Ishikawa (cell line): ENCODE measurements around the gene NDUFA11.

ENCODE experiments used
- FOXM1 ChIP-seq: IDR thresholded peaks from 2 replicates; pipeline ENCODE4 v1.6.1; 2012; ENCODE audit warnings: low read depth, borderline replicate concordance
- RAD21 ChIP-seq: IDR thresholded peaks from 2 replicates; pipeline ENCODE4 v1.6.1; 2012; ENCODE audit warnings: low read depth
- TEAD4 ChIP-seq: IDR thresholded peaks from 2 replicates; pipeline ENCODE4 v1.6.1; 2012

DNA sequence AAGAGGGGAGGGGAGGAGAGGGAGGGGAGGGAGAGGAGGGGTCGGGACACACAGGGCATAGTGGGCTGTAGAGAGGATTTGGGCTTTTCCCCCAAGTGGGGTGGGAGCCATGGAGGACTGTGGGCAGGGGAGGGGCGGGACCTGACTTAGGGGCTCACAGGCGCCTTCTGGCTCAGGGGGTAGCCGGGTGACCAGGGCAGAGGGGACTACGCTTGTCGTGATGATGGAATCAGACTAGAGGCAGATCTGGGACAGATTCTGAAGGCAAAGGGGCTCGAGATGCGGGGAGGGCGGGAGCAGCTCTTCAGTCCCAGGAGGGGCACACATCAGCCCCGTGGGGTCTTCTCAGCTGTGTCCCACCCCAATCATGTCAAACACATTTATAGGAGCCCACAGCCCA lies 13.5 kb downstream of the NDUFA11 start:
- TF ChIP-seq RAD21 (no peak), FOXM1 (no peak), TEAD4 (no peak)
